Activated CD4-positive, alpha-beta T cell treated with anti-CD3 and anti-CD28 coated beads, Interleukin-2, Interleukin-6, amounts not matched to agents 100 ng/mL and 50 ng/mL, durations not matched to agents 16 hours and 8 hours (primary cell): ENCODE data around the gene MAGIX.
"Not testable (repeated sequence)": the region's sequence is repeated elsewhere in the genome, so short reads cannot be mapped to it uniquely, and the experiment has no call there.

Experiments used
- DNase-seq: peaks from one replicate; pipeline ENCODE4 v3.0.0-alpha.2; 2020

MAGIX gene

DNA sequence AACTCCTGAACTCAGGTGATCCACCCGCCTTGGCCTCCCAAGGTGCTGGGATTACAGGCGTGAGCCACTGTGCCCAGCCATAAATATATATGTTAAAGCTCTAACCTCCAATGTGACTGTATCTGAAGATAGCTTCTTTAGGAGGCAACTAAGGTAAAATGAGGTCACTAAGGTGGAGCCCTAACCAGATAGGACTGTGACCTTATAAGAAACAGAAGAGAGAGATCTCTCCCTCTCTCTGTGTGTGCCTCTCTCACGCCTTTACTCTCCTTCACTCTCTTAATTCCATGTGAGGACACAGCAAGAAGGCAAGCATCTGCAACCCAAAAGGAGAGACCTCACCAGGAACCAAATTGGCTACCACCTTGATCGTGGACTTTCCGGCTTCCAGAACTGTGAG lies 926 bp upstream of the MAGIX start:
- DNase-seq, result no peak

DNA sequence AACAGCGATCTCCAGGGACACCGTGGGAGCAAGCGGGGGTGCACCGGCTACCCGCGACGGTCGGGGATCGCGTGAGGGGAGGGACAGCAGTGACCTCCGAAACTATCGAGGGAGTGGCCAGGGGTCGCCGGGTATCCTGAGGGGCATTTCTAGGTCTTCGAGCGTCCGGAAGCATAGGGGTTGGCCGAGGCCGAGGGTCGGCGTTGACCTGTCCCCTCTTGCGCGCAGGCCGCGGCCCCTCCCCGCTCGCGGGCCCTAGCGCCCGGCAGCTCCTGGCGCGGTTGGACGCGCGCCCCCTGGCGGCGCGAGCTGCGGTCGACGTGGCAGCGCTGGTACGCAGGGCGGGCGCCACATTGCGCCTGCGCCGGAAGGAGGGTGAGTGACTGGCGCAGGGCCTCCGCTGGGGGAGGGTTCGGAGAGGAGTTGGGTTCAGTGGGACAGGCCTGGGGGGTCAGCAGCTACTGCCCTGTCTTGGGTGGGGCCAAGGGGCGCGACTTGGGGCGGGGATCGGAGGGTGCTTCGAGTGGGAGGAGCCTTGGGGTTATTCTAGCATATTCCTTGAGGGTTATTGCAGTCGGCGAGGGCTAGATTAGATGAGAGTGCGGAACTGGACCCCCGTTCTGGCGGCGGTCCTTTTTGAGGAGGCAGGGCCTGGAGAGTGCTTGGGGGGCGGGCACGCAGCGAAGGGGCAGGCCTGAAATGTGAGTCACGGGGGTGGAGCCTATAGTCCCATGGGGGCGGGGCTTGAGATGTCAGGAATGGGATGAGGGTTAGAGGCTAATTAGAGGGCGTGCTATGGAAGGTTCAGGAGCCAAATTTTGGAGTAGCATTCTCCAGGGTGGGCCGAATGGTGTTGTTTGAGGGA lies 1.2 kb downstream of the MAGIX start:
- peak; percentile 89 for DNase-seq

DNA sequence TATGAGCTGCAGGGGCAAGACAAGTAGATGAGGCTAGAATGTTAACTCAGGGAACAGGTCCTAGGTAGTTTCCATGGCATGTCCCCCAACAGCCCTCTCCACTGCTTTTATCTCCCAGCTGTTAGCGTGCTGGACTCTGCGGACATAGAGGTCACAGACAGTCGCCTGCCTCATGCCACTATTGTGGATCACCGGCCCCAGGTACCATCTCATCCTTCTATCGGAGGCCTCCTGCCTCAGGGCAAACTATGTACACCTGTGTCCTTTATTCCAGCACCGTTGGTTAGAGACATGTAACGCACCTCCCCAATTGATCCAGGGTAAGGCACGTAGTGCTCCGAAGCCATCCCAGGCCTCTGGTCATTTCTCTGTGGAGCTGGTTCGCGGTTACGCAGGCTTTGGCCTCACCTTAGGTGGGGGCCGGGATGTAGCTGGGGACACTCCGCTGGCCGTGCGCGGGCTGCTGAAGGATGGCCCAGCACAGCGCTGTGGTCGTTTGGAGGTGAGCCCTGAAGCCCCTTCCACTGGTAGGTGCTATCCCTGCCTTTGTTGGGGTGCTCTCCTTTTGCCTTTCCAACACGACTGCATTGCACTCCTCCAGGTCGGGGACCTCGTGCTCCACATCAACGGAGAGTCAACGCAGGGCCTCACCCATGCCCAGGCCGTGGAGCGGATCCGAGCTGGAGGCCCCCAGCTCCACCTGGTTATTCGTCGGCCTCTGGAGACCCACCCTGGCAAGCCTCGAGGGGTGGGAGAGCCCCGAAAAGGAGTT lies 2.2 kb downstream of the MAGIX start:
- DNase-seq, result no peak

DNA sequence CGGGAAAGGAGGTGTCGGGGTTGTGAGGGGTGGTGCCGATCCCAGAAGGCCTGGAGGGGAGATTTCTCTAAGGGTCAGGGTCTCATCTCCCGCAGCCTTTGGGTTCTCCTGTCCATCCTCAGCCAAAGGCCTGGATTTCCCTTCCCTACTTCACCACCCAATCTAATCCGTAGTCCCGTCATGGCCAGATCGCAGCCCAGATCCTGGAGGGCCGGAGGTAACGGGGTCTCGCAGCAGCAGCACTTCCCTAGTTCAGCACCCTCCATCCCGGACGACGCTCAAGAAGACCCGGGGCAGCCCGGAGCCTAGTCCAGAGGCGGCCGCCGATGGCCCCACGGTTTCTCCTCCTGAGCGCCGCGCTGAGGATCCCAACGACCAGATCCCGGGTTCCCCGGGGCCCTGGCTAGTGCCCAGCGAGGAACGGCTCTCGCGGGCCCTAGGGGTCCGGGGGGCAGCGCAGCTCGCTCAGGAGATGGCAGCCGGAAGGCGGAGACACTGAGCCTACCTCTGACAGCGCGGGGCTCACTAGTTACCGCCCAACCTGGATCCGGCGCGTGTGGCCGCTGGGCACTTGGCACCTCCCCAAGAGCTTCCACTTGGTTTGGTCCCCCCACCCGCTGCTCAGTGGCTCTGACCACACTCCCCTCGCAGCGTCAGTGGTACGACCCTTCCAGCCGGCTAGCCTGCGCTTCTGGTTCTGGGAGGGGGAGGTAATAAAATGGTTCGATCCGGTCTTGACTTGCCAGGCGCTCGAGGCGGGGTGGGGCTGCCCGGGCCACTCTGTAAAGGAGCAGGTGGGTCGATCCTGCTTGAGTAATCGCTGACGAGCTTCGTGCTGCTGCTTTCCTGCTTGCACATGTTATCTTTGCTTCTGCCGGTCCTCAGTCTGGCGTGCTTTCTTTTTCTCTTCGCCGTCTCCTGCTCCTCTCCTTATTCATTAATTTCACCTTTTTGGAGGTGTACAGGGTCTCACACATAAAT lies 3.6 kb downstream of the MAGIX start:
- DNase-seq, result peak; percentile 84

DNA sequence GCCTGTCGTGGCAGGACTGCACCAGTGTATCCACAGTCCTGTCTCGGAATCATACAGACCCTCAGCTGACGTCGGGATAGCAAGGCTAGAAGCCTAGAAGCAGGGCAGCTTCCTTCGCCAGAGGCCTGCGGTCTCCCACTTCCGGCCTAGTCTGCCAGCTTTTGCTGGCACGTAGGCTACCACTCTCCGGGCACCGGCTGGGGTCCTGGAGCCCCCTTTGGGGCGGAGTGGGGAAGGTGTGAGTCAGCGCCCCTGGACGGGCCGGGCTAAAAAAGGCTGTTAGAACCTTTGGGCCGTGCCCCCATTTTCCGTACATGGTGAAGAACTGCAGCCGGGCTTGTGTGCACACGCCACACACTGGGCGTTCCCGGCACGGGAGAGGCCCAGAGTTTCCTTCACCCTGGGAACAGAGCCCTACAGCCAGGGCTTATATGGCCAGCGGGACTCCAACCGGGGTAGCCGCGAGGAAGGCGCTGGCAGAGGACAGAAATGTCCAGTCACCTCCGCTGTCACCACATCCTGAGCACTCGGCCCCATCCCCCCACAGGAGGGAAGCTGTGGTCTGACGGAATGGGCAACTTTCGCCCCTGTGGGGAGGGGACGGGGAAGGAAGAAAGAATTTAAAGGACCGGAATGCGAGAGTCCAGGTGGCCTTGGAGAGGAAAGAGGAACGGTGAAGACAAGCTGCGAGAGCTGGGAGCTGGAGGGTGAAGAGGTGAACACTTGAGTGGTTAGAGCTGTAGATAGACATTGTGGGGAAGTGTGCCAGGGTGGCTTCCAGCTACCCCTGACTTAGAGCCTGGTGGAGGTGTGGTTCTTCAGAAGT lies 4.6 kb downstream of the MAGIX start:
- peak; percentile 84 for DNase-seq

DNA sequence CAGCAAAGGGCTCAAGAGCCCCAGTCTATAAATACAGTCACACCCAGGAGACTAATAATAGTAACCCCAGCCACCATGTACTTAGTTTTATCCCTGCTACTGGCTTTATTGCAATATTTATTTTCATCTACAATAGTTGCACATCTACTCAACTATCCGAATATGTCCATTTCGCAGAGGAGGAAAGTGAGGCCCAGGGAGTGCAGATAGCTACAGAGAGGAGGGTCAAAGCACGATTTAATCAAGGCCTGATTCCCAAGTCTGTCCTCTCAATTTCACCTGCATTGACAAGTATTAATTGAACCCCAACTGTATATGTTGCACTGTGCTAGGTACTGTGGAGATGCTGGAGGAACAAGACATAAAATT lies 5.2 kb downstream of the MAGIX start:
- DNase-seq, result no peak

DNA sequence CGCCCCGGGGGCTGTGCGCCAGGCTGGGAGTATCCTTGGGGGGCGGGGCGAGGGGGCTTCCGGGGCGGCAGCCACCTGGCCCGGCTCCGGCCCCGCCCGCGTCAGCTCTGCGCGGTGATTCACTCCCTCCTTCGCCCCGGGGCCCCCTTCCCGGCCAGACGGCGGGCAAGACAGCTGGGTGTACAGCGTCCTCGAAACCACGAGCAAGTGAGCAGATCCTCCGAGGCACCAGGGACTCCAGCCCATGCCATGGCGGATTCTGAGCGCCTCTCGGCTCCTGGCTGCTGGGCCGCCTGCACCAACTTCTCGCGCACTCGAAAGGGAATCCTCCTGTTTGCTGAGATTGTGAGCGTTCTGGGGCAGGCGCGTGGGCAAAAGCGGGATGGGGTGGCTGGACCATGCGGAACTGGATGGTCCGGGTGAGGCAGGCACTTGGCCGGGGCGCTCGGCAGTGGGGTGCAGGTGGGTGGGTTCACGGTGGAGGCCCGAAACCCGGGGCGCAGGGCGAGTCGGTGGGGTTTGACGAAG lies 9.3 kb downstream of the MAGIX start, which contains the start of gene PLP2:
Gene PLP2 (plus strand): TSS at position 147 of the 528 bp plus-strand sequence. CDS start 103 bp downstream, at position 250.
- DNase-seq, result peak; percentile 77

DNA sequence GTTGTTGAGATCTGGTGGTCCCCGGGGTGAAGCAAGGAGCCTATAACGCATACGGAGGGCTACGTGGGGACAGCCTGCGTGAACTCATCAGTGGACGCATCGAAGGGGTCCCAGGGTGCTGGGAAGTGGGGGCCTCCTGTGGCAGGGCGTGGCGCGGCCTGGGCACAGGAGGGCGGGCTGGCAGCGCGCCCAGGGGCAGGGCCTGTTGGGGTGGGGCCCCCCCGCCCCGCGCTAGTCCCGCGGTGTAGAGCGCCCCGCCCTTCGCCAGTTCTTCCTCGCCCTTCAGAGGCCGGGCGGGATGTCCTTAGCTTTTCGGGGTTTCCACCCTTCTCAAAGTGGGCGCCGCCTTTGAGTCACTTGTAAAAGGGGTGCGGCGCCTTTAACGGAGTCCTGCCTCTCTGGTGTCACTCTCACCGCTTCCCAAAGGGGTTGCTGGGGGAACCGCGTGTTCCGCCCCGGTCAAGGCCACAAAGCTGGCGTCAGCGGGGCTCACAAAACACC lies 9.8 kb downstream of the MAGIX start:
- DNase-seq, result peak; percentile 79

DNA sequence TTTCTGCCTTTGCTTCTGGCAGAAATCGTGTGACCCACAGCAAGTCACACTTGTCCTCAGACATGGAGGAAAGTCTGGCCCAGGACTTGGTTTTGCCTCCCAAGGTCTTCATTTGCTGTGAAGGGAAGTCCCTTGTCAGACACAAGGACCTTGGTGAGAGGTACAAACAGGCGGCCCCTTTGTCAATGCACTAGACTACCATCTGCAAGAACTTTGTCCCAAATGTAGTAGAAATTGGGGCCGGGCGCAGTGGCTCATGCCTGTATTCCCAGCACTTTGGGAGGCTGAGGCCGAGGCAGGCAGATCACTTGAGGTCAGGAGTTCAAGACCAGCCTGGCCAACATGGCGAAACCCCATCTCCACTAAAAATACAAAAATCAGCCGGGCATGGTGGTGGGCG lies 11.0 kb downstream of the MAGIX start:
- not testable (repeated sequence) for DNase-seq

DNA sequence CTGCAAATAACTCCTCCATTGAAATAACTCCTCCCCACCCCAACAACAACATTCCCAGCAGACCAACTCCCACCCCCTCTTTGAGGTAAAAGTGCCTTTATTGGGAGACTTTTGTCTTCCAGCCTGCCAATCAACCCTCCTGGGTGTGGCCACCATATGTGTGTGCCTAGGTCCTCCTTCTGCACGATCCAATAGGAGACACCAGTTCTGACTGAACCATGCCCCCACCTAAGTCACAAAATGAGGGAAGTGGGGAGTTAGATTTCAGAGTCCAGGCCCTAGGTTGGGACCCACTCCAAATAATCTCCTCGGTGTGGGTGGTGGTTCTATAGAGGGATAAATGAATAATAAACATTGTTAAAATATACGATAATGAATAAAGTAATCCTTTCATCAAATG lies 12.2 kb downstream of the MAGIX start:
- DNase-seq, result no peak

DNA sequence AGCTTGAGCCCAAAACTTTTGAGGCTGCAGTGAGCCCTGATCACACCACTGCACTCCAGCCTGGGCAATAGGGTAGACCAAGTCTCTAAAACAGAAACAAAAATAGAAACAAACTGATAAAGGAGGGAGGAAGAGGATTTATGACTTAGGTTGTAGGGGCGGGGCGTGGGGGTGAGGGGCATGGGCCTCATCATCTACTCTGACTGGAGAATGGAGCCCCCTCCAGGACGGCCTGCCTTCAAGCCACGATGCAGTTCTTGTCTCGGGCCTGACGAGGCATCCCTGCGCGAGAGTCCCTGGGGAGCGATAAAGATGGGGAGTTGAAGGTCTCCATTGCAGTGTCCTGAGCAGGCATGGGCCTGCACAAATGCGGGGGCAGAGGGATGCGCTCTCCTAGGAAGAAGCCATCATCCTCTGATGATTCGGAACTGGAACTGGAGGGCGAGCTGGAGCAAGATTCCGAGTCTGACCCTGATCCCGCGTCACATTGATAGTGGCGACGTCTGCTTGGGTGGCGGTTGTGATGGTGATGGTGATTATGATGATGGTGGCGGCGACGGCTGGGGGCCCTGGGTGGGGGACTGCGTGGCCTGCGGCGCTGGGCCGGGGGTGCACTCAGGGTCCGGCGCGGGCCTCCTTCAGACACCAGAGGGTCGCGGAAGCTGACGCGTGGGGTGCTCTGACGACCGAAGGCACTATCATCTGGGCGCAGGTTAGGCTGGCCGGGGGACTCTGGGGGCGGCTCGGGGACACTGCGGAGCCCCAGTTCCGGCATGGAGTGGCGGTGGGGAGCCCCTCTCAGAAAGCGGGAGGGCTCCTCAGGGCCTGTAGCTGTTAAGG lies 13.1 kb downstream of the MAGIX start:
- DNase-seq, result no peak

DNA sequence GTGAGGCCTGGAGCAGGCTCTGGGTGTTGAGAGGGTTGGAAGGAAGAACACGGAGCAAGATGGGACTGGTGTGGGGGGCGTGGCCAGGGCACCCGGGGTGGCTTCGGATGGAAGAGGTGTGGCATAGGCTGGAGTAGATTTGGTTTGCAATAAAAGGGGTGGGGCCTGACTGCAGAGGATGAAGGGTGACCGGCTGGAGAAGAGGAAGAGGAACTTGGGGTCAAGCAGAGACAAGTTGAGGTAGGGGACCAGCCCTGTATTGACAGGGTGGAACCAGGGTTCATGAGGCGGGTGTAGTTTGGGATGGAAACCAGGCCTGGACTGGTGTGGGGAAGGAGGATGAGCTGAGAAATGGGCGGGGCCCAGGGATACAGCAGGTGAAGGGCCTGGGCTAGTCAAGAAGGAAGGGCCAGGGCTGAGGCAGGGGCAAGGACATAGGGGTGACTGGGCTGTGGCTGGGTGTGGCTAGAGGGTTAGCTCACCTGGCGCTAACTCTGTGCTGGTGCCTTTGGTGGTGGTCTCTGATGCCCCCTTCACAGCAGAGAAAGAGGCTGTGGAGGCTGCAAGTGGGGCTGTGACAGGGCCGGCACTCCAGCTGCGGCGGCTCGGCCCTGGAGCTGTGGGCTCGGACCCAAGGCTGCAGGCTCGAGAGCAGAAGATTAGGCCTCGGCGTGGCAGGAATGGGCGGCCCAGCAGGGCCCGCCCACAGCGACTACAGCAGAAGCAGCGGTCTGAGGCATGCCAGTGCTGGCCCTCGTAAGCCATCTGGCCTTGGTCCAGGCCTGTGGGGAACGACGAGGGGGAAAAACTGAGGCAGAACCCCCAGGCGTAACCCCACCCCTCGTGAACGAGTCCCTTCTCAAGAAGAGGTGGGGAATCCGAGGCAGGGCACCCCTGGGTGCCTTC lies 14.1 kb downstream of the MAGIX start:
- DNase-seq, result no peak

DNA sequence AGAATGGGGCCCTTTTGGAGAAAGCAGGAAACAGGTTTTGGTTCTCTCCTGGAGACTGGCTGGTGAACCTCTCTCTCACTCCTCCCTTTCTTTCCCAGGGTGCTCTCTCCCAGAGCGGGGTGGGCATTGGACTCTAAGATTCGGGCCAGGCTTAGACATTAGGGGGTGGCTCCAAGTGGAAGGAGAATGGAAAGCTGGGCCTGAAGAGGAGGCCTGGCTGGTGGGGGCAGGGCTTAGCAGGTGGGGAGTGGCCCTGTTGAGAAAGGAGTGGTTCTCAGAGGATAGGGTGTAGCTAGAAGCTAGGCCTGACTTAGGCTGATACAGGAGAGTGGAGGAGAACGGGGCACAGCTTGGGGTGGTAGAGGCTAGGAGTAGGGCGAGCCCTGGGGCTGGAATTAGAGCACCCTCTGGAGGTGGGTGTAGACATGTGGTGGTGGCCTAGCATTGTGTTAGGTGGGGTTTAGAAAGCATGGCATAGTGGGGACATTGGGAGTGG lies 14.8 kb downstream of the MAGIX start:
- no peak for DNase-seq

DNA sequence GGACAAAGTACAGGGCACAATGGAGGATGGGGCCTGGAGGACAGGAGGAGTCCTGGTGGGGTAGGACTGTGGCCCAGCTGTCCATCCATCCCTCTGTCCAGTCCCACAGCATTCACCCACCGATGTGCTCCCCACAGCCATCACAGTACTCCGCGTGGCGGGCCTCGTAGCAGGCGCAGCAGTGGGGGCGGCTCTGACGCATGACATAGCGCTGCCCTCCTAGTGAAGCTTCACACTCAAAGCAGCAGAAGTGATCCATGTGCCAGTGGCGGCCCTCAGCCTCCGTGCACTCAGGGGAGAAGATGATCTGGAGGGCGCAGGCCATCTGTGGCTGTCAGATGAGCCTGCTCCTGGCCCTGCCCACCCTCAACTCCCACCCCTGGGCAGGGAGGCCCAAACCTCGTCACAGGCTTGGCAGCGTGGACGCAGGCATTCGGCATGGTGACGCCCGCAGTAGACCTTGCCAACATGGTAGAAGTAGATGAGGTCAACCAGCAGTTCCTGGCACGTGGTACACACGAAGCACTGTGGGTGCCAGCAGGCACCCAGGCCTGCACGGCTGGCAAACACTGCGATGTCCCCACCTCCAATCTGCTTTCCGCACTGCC lies 15.4 kb downstream of the MAGIX start:
- DNase-seq, result no peak

DNA sequence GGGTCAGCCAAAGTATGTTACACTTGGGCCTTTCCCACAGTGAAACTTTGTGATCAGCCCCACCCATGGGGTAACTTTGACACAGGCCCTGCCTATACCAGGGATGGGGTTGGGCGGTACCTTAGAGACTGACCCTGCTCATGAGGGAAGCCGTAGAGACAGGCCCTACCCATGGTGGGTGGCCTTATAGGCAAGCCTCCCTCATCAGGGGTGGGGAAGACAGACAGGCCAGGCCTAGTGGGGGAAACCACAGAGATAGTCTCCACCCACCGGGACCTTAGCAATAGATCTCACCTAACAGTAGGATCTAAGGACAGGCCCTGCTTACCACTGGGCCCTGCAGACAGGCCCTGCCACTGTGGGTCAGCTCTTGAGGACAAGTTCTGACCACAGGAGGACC lies 16.0 kb downstream of the MAGIX start:
- DNase-seq, result no peak

DNA sequence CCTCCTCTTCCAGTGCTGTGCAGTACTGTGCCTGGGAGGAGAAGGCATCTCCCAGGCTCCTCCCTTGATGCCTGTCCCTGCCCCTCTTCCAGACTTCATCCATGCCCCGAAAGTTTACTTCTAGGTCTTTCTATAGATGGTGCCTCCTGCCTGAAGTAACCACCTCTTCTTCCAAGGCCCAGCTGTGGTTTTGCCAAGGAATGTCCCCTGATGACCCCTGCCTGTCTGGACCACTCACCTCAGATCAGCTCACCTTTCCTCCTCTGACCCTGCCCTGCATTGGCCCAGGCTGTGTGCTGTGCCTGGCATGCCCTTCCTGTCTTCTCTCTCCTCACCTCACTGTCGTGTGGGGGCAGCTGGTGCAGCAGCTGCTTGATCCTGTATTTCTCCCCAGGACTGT lies 16.8 kb downstream of the MAGIX start:
- no peak for DNase-seq

DNA sequence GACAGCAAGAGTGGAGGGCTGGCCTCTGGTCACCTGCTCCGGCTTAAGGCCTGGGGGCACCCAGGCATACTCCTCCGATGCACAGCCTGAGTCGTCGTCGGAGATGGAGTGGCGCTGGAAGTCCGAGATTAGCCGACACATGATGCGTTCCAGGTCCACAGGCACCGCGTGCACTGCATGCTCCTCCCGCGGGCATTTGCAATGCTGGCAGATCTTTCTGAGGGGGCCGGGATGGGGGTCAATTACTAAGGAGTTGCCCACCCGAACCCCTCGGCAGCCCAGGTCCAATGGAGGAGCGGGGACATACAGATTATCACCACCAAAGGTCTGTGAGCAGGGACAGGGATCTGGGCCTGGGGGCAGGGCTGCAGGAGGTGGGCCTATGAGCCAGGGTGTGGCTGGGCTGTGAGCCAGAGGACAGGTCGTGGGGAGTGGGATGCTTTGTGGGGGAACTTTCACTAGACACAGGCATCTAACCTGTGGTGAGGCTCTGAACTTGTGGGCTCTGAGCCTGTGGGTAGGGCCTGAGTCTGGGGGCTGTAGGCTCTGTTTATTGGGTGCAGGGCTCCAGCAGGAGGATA lies 21.2 kb downstream of the MAGIX start:
- no peak for DNase-seq
